ENCODE measurements around the gene POM121L2.
"Not testable (repeated sequence)": the region's sequence is repeated elsewhere in the genome, so short reads cannot be mapped to it uniquely, and the experiment has no call there.

The POM121L2 gene

GRCh38 chr6:27293436-27294098 lies 18.5 kb downstream of the POM121L2 start:
- DNase-seq (ENCODE audit: low read depth in 2 of 2) = no peak

- DNase-seq (ENCODE audit: low read depth in 2 of 2) = no peak
Measured at GRCh38 chr6:27290850-27291208, 21.2 kb downstream of the POM121L2 start.

DNA sequence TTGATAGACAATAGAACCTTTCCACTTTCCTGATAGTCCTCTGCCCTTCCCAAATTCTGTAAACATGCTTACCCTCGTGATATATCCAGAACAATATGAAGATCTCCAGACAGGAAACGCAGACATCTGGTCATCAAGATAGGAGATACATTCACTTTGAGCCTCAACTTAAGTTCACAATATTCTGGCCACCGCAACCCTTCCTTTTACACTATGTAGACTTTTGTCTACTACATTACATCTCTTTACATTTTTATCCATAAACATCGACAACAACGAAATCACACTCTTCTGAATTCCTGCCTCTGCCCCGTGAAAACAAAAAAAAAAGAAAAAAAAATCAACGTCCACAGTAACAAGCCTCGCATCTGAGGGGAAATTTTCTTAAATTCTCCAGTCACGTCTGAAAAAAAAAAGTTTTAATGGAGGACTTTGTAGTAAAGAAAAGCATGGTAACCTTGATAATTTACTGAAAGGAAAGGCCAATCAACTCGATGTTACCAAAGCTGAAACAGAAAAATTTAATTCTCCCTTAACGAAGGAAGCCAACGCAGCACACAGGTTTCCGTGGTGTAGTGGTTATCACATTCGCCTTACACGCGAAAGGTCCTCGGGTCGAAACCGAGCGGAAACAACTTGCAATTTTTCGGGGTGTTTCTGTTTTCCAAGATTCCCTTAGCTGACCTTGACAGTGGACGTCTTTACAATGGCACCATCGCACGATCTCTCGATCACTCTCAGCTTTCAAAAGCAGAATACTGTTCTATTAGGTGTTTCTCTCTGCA lies 21.8 kb downstream of the POM121L2 start:
- DNase-seq (ENCODE audit: low read depth in 2 of 2) = no peak

DNA sequence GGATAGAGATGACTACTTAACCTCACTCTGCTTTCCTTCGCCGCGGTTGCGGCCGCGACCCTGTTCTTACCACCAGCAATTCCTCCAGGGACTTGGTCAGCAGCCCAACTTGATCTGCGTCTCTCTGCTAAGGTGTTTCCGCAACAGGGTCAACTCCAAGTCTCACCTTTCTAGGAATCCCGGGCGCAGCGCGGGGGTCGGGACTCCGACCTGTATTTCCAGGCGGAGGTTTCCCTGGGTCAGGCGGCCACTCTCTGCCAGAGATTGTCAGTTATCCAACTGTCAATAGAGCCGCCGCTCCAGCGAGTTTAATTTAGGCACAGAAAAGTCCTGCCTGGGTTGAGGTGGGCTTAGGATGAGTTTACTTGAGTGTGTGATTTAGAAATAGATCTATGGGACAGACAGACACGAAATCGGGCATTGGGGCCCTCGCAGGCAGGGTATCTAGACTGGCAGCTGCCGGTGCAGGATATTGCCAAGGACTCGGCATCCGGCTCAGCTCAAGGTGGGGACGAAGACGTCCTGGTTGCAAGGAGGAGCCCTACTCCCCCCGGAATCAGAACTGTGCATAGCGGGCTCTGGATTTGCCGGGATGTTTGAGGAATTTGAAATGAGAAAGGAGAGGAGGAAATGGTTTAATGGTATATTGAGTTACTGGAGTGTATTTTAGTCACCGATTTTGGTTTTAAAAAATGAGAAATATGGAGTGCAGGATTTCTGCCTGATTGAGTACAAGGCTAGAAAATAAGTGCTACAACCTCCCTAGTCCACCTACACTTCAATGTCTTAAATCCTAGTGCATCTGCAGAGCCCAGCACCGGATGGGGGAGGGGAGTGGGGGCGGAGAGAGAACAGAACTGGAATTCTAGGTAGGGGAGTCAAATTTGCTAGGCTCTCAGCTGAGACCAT lies 23.7 kb downstream of the POM121L2 start:
- no peak for DNase-seq (ENCODE audit: low read depth in 2 of 2)

DNA sequence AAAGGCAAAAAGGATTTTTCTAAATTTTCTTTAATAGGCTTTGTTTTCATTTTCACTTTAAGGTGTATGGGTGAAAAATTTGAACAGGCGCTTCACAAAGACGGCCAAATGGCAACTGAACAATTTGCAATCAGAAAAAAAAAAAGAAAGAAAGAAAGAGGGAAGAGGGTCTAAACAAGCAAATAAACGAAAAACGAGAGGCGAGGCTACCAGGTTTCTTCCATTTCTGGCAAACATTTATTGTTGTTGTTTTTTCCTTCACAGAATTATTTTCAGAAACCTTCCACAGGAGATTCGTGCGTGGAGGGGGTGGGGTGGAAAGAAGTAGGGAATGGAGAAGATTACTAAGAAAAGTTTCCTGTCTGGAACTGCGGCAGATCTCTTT lies 24.3 kb downstream of the POM121L2 start:
- no peak for DNase-seq (ENCODE audit: low read depth in 2 of 2)

DNA sequence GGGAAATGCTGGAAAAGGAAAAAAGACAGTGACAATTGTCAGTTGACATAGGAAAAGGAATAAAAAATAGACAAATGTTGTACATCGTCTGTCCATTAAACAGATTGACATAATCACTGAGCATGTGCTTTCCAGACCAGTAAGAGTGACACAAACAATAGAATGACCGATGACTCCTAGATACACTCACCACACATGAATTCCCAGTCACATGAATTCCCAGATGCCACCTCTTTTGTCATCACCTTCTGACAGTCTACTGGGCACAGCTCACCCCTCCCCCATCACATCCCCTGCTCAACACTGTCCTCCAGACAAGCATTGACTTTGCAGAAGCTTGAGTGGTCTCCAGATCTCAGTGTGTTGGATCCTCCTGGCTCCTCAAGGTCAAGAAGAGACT lies 25.9 kb downstream of the POM121L2 start:
- no peak for DNase-seq (ENCODE audit: low read depth in 2 of 2)

- no peak for DNase-seq (ENCODE audit: low read depth in 2 of 2)
Measured at GRCh38 chr6:27283279-27283678, 28.8 kb downstream of the POM121L2 start.

GRCh38 chr6:27281569-27281968 lies 30.5 kb downstream of the POM121L2 start:
- DNase-seq (ENCODE audit: low read depth in 2 of 2) = no peak

GRCh38 chr6:27281105-27281539 lies 31.0 kb downstream of the POM121L2 start:
- DNase-seq (ENCODE audit: low read depth in 2 of 2) = no peak

GRCh38 chr6:27280540-27281000 lies 31.5 kb downstream of the POM121L2 start:
- no peak for DNase-seq (ENCODE audit: low read depth in 2 of 2)

GRCh38 chr6:27280064-27280539 lies 32.0 kb downstream of the POM121L2 start:
- DNase-seq (ENCODE audit: low read depth in 2 of 2) = peak in 1 of 2 donors; percentile 14

DNA sequence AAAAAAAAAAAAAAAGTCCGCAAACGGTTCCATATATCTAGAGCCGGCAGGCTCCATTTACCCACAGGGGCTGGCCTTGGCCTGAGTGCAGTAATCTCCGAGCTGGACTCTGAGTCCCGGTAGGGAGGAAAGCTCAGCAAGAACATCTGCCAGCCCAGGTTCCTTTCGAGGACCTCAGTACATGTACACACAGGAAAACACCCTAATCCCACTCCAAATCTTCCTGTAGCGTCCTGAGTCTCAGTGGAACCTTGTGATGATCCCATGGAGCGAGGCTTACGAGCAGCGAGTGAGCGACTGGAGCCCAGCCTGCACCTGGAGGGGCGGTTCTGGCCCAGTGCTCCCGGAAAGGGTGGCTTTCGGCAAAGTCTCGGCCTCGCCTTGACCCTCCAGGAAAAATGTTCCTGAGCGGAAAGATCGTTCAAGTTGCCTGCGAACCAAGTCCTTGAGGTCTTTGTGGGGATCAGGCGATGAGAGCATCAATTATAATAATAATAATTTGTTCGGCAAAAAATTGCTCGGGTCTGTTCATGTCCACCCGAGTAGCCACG lies 32.5 kb downstream of the POM121L2 start:
- no peak for DNase-seq (ENCODE audit: low read depth in 2 of 2)

DNA sequence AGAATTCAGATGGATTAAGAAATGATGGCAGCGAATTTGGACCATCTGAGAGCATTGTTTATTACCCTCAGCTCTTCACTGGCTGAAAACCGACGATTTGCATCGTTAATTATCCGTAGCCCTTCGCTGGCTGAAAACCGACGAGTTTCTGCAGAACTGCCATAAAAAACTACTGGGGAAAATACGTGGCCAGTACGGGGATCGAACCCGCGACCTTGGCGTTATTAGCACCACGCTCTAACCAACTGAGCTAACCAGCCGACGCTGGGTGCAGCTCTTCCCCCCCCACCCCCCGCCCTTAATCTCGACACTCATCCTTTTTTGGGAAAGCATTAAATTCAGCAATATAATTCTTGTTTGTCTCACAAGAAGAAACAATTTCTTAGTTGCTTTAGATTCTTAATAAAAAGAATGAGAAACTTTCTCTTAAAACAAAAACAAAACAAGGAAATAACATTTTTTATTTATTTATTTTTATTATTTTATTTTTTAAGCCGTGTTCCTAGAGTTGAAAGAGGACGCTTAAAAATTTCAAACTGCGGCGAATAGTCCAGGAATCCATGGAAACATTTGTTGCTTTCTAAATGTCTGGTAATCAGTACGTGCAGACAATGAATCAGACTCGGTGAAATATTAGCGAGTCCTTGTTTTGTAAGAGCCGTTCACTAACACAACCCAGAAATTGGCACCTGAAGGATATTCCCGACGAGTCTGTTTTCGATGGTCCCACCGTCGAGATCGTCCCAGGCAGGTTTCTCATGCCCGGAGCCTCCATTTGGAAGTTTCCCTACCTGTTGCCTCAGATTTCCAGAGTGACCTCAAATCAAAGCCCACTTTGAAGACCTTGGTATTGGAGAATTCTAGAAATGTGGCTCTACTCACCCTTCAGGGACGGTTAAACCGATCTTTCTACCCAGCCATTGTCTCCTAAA lies 36.8 kb downstream of the POM121L2 start:
- DNase-seq (ENCODE audit: low read depth in 2 of 2) = no peak

- DNase-seq (ENCODE audit: low read depth in 2 of 2) = no peak
Measured at GRCh38 chr6:27273783-27274182, 38.3 kb downstream of the POM121L2 start.

DNA sequence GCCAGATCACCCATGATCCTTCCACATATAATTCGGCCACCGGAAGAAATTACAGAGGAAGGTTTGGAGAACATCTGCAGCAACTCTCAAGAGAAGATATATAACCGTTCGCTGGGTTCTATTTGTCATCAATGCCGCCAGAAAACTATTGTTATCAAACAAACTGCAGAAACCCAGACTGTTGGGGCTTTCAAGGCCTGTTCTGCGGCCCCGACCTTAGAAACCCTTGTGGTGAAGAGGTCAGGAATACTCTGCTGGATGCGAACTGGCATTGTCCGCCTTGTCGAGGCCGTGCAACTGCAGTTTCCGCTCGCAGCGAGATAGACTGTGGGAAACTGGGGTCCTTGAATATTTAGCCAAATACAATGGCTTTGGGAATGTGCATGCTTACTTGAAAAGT lies 43.3 kb downstream of the POM121L2 start:
- no peak for DNase-seq (ENCODE audit: low read depth in 2 of 2)

DNA sequence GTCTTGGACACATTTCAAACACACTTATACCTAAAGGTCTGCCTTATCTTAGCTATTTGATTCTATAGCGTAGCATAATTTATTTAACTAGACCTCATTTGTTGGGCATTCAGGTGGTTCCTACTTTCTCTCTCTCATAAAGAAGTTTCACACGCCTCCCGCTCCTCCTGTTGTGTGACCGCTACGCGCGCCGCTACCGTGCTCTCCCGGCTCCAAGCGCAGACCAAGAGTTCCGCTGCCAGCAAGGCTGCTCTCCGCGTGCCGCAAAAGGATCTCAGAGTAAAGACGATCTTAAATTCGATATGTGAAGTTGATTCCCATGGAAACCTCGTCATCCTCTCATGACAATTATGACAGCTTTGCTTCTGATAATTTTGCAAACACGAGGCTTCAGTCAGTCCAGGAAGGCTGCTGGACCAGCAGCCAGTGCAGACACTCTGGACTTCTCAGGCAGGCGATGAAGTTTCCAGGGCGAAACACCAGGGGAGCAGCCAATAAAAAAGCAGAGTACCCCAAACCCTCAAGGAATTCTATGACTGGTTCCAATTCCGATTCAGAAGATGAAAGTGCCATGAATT lies 44.1 kb downstream of the POM121L2 start:
- no peak for DNase-seq (ENCODE audit: low read depth in 2 of 2)

DNA sequence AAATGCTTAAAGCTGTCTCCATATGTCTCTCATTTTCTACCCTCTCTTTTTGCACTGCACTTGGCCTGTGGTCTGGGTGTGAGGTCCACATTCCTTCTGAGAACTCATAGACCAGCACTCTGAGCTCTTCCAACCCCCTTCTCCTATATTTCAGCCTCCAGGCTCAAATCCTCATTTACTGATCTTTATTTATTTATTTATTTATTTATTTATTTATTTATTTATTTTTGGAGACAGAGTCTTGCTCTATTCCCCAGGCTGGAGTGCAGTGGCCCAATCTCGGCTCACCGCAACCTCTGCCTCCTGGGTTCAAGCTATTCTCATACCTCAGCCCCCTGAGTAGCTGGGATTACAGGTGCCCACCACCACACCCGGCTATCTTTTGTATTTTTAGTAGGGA lies 45.1 kb downstream of the POM121L2 start:
- DNase-seq (ENCODE audit: low read depth in 2 of 2) = not testable (repeated sequence)

DNA sequence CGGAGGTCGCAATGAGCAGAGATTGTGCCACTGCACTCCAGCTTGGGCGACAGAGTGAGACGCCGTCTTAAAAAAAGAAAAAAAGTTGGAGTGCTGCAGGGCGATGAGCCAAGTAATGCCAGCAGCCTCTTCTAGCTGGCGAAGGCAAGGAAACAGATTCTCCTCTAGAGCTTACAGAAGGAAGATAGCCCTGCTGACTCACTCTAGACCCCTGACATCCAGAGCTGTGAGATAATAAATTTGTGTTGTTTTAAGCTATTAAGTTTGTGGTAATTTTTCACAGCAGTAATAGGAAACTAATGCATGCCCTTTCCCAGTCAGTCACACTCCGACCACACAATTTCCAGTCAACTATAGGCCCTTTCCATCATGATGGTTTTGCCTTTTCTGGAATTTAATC lies 48.2 kb downstream of the POM121L2 start:
- no peak for DNase-seq (ENCODE audit: low read depth in 2 of 2)

DNA sequence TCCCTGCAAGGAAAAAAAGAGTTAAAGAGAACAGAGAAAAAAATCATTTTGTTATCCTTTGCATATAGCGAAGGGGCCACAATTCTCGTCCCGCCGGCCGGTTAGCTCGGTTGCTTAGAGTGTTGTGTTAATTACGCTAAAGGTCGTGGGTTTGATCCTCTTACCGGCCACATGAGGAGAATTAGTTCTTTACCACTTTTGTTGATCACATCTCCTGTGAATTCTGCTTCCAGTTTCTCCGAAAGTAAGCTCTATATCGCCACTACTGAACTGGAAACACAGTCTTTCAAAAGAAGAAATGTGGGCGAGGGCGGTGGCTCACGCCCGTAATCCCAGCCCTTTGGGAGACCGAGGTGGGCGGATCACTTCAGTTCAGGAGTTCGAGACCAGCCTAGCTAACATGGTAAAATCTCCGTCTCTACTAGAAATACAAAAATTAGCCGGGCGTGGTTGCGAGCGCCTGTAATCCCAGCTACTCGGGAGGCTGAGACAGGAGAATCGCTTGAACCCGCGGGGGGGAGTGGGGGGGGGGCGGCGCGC lies 51.2 kb downstream of the POM121L2 start:
- no peak for DNase-seq (ENCODE audit: low read depth in 2 of 2)

- no peak for DNase-seq (ENCODE audit: low read depth in 2 of 2)
Measured at GRCh38 chr6:27260369-27260768, 51.7 kb downstream of the POM121L2 start.
